Lower lobe of right lung (tissue), 2 donors: ENCODE measurements around the gene REV1. TPM values are rescaled to one million over a fixed set of nuclear protein-coding genes. Genes with fewer than 3 reads are reported as not detected.

Source experiments
- ATAC-seq, 2 donors: fragments of 200-7000 bp; cut with Tn5 transposase; one replicate each; pipeline ENCODE4 v1.9.1; 2020 to 2022; ENCODE audit warnings: mild to moderate bottlenecking in 2 of 2, moderate library complexity in 2 of 2
- DNase-seq: peaks from one replicate; pipeline ENCODE4 v3.0.0-alpha.2; 2020
- H3K27ac ChIP-seq: fragments of 200-600 bp; one replicate; pipeline ENCODE4 v1.8.0; 2022
- H3K27me3 ChIP-seq: fragments of 200-600 bp; one replicate; pipeline ENCODE4 v1.8.0; 2022; ENCODE audit warnings: low read depth
- H3K36me3 ChIP-seq: fragments of 200-600 bp; one replicate; pipeline ENCODE4 v1.8.0; 2022; ENCODE audit warnings: mild to moderate bottlenecking
- H3K4me1 ChIP-seq: fragments of 200-600 bp; one replicate; pipeline ENCODE4 v1.8.0; 2022
- H3K4me3 ChIP-seq: fragments of 200-600 bp; one replicate; pipeline ENCODE4 v1.8.0; 2022; ENCODE audit warnings: mild to moderate bottlenecking
- H3K9me3 ChIP-seq: fragments of 200-600 bp; one replicate; pipeline ENCODE4 v1.8.0; 2022
- intact Hi-C: fragments of 100-400 bp; cut with DNase I; formaldehyde crosslinking; loops from one replicate; pipeline ENCODE4 v1.11.0; 2022
- total RNA-seq: library from RNA; stranded (reverse); fragmentation: NEBNext Ultra II Directional; extraction: Animal tissue kit (Norgen Biotek cat#: 25700); gene quantifications from one replicate; pipeline ENCODE4 v1.2.1, GENCODE V29; 2021
- TF ChIP-seq, protein P1 (sequence below): fragments of 200-600 bp; IDR thresholded peaks from one replicate; pipeline ENCODE4 v1.8.0; 2022; ENCODE audit warnings: antibody characterized with exemption, mild to moderate bottlenecking
- donor health status: DM: no; HTN: yes; CAD: no; lungs with severe emphysema.

REV1 gene
- total RNA-seq, 1 donor from 2014 or later: 50.7 TPM

DNA sequence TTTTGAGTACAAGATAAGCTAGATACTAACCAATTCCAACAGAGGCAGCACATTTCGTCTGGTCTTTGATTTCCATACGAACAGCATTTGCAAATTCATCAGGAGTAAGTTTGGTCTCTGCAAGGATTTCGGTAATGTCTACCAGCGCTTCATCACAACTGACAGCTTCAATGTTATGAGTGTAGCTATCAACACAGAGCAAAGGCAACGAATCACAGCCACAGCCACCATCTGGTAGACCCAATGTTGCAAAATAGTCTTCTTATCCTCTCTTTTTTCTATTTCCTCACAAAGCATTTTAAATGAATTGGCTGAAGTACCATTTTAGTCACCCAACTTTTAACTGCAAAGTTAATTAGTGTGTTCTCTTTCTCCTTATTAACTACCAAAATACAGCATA, 68.3 kb downstream of the REV1 start:
- no peak for ATAC-seq
- no peak overlapping the region for H3K27ac ChIP-seq
- no peaks in the 10 kb centered on the region for H3K27me3 ChIP-seq
- peaks cover 98% of the 10 kb centered on the region for H3K36me3 ChIP-seq
- intact Hi-C loops: no loop called here
- H3K4me3 ChIP-seq: no peak overlapping the region
- TF ChIP-seq, protein P1, sequence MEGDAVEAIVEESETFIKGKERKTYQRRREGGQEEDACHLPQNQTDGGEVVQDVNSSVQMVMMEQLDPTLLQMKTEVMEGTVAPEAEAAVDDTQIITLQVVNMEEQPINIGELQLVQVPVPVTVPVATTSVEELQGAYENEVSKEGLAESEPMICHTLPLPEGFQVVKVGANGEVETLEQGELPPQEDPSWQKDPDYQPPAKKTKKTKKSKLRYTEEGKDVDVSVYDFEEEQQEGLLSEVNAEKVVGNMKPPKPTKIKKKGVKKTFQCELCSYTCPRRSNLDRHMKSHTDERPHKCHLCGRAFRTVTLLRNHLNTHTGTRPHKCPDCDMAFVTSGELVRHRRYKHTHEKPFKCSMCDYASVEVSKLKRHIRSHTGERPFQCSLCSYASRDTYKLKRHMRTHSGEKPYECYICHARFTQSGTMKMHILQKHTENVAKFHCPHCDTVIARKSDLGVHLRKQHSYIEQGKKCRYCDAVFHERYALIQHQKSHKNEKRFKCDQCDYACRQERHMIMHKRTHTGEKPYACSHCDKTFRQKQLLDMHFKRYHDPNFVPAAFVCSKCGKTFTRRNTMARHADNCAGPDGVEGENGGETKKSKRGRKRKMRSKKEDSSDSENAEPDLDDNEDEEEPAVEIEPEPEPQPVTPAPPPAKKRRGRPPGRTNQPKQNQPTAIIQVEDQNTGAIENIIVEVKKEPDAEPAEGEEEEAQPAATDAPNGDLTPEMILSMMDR: no peak
- no peak for DNase-seq
- peaks cover 9% of the 10 kb centered on the region for H3K4me1 ChIP-seq
- H3K9me3 ChIP-seq: no peaks in the 10 kb centered on the region

DNA sequence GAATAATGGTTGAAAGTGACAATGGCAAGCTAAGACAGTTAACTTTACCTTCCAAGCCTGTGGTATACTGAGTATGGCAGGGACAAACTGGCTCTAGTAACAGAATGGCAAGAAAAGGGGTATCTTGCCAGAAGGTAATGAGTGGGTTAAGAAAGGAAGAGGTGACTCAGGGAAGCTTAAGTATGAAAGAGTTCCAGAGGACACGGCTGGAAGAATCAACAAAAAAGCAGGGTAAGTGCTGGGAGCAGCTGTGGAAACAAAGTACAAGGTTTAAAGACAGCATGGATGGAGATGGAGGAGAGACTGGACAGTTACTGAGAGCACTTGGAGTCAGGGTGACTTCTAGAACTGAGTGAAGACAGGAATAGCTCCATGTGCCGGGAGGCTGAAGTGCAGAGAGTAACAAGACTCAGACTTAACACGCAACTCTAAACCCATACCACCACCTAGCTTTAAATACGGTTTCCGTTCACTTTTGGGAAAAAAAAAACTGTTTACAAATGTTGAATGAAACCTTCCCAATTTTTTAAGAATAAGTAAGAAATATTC, 69.0 kb downstream of the REV1 start:
- Histone ChIP-seq H3K4me1 (peaks cover 9% of the 10 kb centered on the region), H3K9me3 (no peaks in the 10 kb centered on the region), H3K27me3 (no peaks in the 10 kb centered on the region), H3K4me3 (no peak overlapping the region), H3K36me3 (peaks cover 98% of the 10 kb centered on the region), H3K27ac (no peak overlapping the region)
- TF ChIP-seq, protein P1: no peak
- intact Hi-C loops: no loop called here
- no peak for DNase-seq
- no peak for ATAC-seq

DNA sequence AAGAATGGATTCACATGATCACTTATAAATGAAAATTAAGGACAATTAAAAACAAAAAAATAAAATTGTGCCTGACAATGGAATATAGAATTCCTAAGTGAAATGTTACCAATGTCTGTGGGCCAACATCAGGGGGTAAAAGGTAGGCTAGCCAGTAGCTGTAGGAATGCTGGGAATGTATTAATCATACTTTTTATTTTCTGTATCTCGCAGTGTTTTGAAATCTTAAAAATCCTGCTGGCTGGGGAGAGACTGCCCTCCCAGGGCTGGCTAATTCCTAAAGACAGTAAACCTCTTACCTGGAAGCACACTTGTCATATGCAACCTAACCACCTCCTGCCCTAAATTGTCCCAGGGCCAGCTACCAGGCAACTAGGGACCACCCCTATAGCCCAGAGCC, 69.8 kb downstream of the REV1 start:
- intact Hi-C loops: no loop called here
- no peak for ATAC-seq
- peaks cover 97% of the 10 kb centered on the region for H3K36me3 ChIP-seq
- H3K4me3 ChIP-seq: no peak overlapping the region
- no peak overlapping the region for H3K27ac ChIP-seq
- no peaks in the 10 kb centered on the region for H3K27me3 ChIP-seq
- TF ChIP-seq, protein P1: no peak
- no peaks in the 10 kb centered on the region for H3K9me3 ChIP-seq
- no peak for DNase-seq
- H3K4me1 ChIP-seq: peaks cover 5% of the 10 kb centered on the region

DNA sequence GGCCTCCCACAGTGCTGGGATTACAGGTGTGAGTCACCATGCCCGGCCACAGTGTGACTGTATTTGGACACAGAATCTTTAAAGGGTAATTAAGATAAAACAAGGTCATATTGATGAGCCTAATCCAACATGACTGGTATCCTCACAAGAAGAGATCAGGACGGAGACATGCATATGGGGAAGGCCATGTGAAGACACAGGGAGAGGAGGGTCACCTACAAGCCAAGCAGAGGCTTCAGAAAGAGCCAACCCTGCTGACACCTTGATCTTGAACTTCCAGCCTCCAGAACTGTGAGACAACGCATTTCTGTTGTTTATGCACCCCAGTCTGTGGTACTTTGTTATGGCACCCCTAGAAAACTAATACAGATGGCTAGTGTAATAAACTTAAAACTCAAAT, 72.4 kb downstream of the REV1 start:
- ATAC-seq: no peak
- no peak for DNase-seq
- no peaks in the 10 kb centered on the region for H3K9me3 ChIP-seq
- TF ChIP-seq, protein P1: no peak
- no peak overlapping the region for H3K4me3 ChIP-seq
- H3K27ac ChIP-seq: no peak overlapping the region
- peaks cover 93% of the 10 kb centered on the region for H3K36me3 ChIP-seq
- no peaks in the 10 kb centered on the region for H3K27me3 ChIP-seq
- intact Hi-C loops: no loop called here
- no peaks in the 10 kb centered on the region for H3K4me1 ChIP-seq

DNA sequence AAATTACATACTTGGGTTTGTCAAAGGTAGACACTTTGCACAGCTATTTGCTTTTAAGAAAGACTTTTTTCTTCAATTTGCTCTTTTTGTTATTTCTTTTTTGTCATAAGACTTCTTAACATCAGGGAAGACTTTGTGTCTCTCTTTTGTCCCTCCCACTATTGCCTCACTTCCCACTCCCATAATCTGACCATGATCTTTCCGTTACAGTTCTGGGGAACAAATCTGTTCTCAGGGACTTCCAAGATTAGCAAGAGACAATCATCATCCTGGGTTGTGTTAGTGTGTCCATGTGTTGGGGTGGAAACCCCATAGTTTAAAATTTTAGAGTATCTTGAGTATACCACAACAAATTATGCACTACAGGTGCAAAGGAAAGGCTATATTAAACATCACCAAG, 75.3 kb downstream of the REV1 start:
- ATAC-seq (no peak), DNase-seq (no peak)
- intact Hi-C loops: no loop called here
- H3K27ac ChIP-seq: no peak overlapping the region
- H3K9me3 ChIP-seq: no peaks in the 10 kb centered on the region
- no peaks in the 10 kb centered on the region for H3K27me3 ChIP-seq
- TF ChIP-seq, protein P1: no peak
- peaks cover 91% of the 10 kb centered on the region for H3K36me3 ChIP-seq
- H3K4me1 ChIP-seq: no peaks in the 10 kb centered on the region
- no peak overlapping the region for H3K4me3 ChIP-seq

DNA sequence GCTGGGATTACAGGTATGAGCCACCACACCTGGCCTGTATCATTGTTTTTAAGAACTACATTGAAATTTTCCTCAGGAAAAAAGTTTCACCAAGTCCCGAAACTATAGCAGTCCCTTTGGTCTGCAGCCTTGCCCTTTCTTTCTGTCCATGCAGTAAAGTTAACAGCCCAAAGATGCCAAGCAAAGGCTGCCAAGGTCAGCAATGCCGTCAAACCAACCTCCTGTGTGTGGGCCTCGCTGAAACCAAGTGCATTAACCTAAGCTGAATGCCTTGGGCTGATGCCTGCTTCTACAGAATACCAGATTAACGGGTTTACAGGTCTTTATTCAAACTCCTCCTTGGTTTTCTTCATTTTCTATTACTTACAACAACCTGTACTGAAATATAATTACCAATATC, 79.5 kb downstream of the REV1 start:
- no peak overlapping the region for H3K27ac ChIP-seq

More for the DNA sequence above, 79.5 kb downstream of the REV1 start:
- ATAC-seq (no peak), DNase-seq (no peak)
- no peaks in the 10 kb centered on the region for H3K27me3 ChIP-seq
- intact Hi-C loops: no loop called here
- no peaks in the 10 kb centered on the region for H3K9me3 ChIP-seq
- TF ChIP-seq, protein P1: no peak
- no peak overlapping the region for H3K4me3 ChIP-seq
- H3K36me3 ChIP-seq: peaks cover 85% of the 10 kb centered on the region
- H3K4me1 ChIP-seq: no peaks in the 10 kb centered on the region
